SHP77 treated with DMSO at 0.1 percent for 48 hours (cell line): ENCODE results near the gene ART4.

Source experiments
- DNase-seq: peaks from one replicate; lab custom pipeline; 2025; lab: John Stamatoyannopoulos, UW

Gene ART4

GRCh38 chr12:14850929-14851663 lies 7.8 kb upstream of the ART4 start:
- DNase-seq, result no peak

DNA sequence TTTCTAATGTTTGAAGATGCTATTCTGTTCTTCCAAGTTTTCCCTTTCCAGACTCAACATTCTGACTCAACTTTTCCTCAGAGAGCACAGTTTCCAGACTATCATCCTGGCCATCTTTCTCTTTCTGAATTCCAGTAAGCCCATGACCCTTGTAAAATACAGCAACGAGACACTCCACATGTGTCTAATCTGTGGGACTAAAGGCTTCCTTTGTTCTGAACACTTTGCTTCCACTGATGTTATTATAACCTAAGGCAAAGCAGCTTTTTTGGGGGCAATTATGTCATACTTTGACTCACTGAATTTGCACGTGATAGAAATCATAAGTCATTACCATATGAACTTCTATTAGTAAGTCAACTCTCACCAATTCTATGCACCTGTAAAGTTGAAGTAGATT lies 6.3 kb upstream of the ART4 start:
- no peak for DNase-seq

DNA sequence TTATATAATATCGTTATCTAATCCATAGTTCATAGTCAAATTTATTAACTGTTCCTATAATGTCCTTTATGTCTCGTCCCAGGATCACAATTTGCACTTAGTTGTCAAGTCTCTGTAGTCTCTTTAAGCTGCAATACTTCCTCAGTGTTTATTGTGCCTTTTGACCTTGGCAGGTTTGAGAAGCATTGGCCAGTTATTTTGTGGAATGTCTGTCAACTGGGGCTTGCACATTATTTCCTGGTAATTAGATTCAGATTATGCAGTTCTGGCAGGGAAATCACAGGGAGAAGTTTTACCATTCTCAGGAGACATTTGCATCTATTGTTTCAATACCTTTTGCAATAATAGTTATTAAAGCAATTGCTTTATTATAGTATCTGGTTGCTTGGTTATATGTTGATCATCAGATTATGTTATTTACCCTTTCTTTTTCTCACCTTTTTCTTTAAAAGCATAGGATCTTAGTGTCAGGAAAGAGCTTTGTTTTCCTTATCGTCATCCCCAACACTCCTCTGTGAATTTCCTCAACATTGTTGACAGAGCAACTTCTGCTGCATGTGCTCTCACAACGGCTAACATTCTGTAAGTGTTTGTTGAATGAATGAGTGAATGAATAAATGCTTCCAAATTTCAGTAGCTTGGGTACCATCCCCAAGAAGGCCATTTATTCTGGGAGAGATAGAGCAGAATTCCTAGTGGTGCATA lies 3.7 kb upstream of the ART4 start:
- no peak for DNase-seq

GRCh38 chr12:14846042-14846587 lies 2.8 kb upstream of the ART4 start:
- no peak for DNase-seq

DNA sequence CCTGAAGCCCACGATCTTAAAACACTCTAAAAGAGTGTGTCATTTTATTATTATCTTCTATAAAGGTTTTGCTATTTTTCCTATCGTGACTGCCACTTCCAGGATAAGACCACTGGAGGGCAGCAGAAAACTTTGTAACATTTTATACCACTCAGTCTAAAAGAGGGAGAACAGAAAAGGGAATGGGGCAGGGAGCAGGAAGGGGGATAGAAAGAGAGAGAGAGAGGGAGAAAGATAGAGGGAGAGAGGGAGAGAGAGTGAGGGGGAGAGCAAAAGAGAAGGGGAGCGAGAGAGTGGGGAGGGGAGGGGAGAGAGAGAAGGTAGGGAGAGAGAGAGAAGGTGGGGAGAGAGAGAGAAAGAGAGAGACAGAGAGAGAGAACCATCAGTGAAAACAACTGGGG lies 2.0 kb upstream of the ART4 start:
- no peak for DNase-seq

GRCh38 chr12:14844401-14844800 lies 1.1 kb upstream of the ART4 start:
- DNase-seq, result no peak

- DNase-seq, result no peak
These were observed 1.0 kb downstream of the ART4 start for GRCh38 chr12:14842315-14842714.

GRCh38 chr12:14841761-14842160 lies 1.6 kb downstream of the ART4 start:
- no peak for DNase-seq

DNA sequence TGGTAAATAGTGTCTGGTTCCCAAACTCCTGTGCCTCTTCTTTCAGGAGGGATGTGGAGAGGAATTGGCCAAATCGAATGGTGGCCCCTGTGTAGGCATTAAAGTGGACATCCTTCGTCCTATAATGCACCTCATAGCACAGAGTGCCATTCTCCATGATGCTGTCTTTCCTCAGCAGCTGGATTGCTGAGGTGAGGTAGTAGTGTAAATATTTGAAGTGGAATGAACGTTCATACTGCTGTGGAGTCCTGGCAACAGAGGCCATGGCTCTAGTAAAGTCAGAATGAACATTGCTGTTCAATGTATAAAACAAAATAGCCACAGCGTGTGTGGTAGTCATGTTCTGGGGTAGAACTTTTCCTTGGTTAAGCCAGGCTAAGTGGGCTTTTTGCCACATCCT lies 2.7 kb downstream of the ART4 start:
- no peak for DNase-seq

DNA sequence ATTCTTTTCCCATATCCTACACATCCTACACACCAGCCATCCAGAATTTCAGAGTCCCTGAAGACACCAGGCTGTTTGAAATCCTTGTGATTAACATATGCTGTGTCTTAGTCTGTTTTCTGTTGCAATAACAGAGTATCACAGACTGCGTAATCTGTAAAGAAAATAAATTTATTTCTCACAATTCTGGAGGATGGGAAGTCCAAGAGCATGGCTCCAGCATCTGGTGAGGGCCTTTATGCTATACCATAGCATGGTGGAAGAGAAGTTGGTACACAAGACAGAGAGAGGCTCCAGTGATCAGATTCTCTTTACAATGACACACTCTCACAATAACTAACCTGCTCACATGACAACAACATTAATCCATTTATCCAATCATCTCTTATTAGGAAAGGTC lies 4.1 kb downstream of the ART4 start:
- no peak for DNase-seq

GRCh38 chr12:14836336-14837210 lies 6.8 kb downstream of the ART4 start:
- no peak for DNase-seq

GRCh38 chr12:14834509-14834908 lies 8.8 kb downstream of the ART4 start:
- no peak for DNase-seq

GRCh38 chr12:14833952-14834351 lies 9.4 kb downstream of the ART4 start:
- no peak for DNase-seq

GRCh38 chr12:14833336-14833735 lies 10.0 kb downstream of the ART4 start:
- no peak for DNase-seq

DNA sequence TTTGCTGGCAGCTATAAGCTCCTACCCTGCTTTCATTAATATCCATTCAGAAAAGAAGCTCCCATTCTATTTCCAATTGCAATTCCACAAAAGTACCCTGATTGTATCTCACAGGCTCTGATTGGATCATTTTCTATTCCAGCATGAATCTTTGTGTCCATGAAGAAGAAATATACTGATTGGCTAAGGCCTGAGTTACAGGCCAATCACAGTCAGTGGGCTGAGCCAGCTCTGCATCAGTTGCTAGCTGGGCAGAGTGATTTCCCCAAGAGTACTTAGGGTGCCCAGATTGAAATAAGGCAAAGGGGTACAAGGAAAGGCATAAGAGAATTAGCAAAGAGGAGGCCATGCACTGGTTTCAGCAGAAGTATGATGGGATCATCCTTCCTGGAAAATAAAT lies 14.4 kb downstream of the ART4 start:
- no peak for DNase-seq

DNA sequence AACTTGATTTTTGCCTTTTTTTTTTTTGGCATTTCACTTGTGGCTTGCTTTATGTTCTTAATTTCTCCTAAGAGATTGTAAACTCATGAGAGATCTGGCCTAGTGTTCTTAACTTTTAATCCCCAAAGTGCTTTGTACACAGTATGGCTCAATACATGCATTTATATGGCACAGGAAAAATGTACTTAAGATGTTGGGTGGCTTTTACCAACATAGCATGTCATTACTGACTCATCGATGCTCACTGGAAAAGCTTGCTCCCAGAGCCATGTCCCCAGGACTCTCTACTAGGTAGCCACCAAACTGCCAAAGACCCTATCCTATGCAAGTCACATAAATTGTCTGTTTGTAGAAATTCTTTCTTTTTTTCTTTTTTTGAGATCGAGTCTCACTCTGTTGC lies 16.3 kb downstream of the ART4 start:
- no peak for DNase-seq

GRCh38 chr12:14826491-14826890 lies 16.8 kb downstream of the ART4 start:
- DNase-seq, result no peak

GRCh38 chr12:14825256-14825655 lies 18.1 kb downstream of the ART4 start:
- DNase-seq, result no peak

DNA sequence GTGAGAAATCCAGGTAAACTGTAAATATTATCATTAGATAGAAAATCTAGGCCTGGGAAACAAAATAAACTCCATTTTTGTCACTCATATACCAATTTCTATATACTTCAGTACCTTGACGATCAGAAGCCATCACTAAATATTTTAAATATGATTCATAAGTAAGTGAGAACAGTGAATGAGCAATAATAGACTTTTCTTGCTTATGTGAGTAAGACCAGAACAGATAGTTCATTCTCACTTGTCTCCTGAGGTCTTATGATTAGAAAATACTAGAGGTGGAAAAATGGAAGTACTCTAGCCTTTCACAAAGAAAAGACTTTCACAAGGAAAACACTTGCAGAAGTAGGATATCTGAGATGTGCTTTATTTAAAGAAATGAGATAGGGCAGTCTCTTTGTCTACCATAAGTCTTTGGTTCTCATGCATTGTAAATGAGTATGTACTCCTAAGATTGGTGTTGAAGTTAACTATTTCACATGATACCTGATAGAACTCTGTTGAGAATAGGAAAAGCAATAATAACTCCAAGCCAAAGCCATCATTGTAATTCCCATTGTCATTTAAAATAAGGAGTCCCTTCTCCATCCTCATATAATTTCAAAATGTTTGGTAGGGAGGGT lies 19.2 kb downstream of the ART4 start:
- no peak for DNase-seq

GRCh38 chr12:14814014-14814413 lies 29.3 kb downstream of the ART4 start, which contains the start of gene SMCO3:
Gene SMCO3 (minus strand): TSS chr12:14814182. CDS start chr12:14806680, 7,502 bp downstream.
- DNase-seq, result no peak

DNA sequence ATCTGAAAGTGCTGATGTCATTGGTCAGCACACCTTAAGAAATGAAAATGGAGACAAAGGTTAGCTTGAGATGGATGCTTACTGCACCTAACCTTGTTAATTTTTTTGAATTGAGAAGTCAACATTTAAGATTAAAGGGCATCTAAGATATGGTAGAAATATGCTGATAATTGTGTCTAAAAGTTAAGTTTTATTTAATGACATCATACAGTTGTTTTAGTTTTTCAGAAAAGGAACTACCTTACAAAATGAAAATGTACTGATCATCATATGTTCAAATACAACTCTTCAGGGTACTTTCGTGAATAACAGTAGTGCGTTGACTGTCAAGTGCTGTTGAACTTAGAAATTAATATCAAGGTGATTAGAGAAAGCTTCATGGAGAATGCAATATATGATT lies 31.8 kb downstream of the ART4 start:
- DNase-seq, result no peak

- no peak for DNase-seq
These were observed 32.3 kb downstream of the ART4 start for GRCh38 chr12:14810953-14811483.
